Aorta (tissue), 5 donors: ENCODE data around the gene CDH24. TPM values are rescaled to one million over a fixed set of nuclear protein-coding genes. Genes with fewer than 3 reads are reported as not detected.
A peak's percentile ranks its signal among the peaks of the same experiment; 100 is the strongest.

Experiments
- ATAC-seq: fragments of 200-7000 bp; cut with Tn5 transposase; one replicate; pipeline ENCODE4 v1.9.1; 2022; ENCODE audit warnings: moderate library complexity; ENCODE audit not compliant: low FRiP score
- DNase-seq, 2 donors: peaks; one replicate each; pipeline ENCODE4 v3.0.0-alpha.2; 2020
- H3K27ac ChIP-seq, 2 donors: one replicate each; pipeline ENCODE4 v1.5.1; 2013; ENCODE audit warnings: low read length in 2 of 2, mild to moderate bottlenecking in 2 of 2, moderate library complexity in 2 of 2, control low read depth in 1 of 2, inconsistent platforms in 1 of 2, low read depth in 1 of 2
- H3K27me3 ChIP-seq, 2 donors: one replicate each; pipeline ENCODE4 v1.6.1; 2013; ENCODE audit warnings: control low read depth in 1 of 2, low read length in 1 of 2, mild to moderate bottlenecking in 1 of 2, moderate library complexity in 1 of 2; ENCODE audit not compliant: insufficient read depth in 2 of 2, control insufficient read depth in 1 of 2
- H3K36me3 ChIP-seq, 2 donors: one replicate each; pipeline ENCODE4 v1.6.1; 2013; ENCODE audit warnings: control low read depth in 1 of 2, low read length in 1 of 2, mild to moderate bottlenecking in 1 of 2; ENCODE audit not compliant: insufficient read depth in 2 of 2, control insufficient read depth in 1 of 2
- H3K4me1 ChIP-seq, 2 donors: one replicate each; pipeline ENCODE4 v1.6.1; 2013; ENCODE audit warnings: low read length in 2 of 2, control low read depth in 1 of 2, mild to moderate bottlenecking in 1 of 2, moderate library complexity in 1 of 2; ENCODE audit not compliant: insufficient read depth in 2 of 2, control insufficient read depth in 1 of 2
- H3K4me3 ChIP-seq, 2 donors: one replicate each; pipeline ENCODE4 v1.5.1; 2013; ENCODE audit warnings: low read length in 2 of 2, control low read depth in 1 of 2, mild to moderate bottlenecking in 1 of 2
- H3K9me3 ChIP-seq: one replicate; pipeline ENCODE4 v1.6.1; 2013; ENCODE audit warnings: mild to moderate bottlenecking, low read length; ENCODE audit not compliant: control insufficient read depth
- WGBS, 2 donors: extraction: QIAGEN DNeasy Blood & Tissue Kit; methylation state at CpG; one replicate each; pipeline ENCODE4 v1.1.7; 2013; 5-methylcytosine and 5-hydroxymethylcytosine counted together
- intact Hi-C, 2 donors: fragments of 100-400 bp; cut with DNase I; formaldehyde crosslinking; loops; one replicate each; pipeline versions ENCODE4 v1.14.2 to v1.15.0; 2022
- polyA plus RNA-seq, 2 donors: library from polyadenylated mRNA; stranded (reverse); fragments of 200-250 nt; gene quantifications; one replicate each; pipeline ENCODE4 v1.2.3, GENCODE V29; 2013
- total RNA-seq, 2 donors: library from RNA; stranded (reverse); fragmentation: NEBNext Ultra II Directional; extraction: Animal tissue kit (Norgen Biotek cat#: 25700); gene quantifications; one replicate each; pipeline ENCODE4 v1.2.1, GENCODE V29; 2021
- donor health status: healthy with polysubstance abuse.
- donor health status: Bipolar disorder and iron deficiency.
- donor health status: DM: no; HTN: no; CAD: no.
- donor health status: DM: no; HTN: no; CAD: no.
- donor health status: DM: yes; HTN: yes; CAD: no.

The CDH24 gene
- total and polyA plus RNA-seq, 4 donors = 3.4 to 11.4 (median 4.1) TPM; not detected in 1

DNA sequence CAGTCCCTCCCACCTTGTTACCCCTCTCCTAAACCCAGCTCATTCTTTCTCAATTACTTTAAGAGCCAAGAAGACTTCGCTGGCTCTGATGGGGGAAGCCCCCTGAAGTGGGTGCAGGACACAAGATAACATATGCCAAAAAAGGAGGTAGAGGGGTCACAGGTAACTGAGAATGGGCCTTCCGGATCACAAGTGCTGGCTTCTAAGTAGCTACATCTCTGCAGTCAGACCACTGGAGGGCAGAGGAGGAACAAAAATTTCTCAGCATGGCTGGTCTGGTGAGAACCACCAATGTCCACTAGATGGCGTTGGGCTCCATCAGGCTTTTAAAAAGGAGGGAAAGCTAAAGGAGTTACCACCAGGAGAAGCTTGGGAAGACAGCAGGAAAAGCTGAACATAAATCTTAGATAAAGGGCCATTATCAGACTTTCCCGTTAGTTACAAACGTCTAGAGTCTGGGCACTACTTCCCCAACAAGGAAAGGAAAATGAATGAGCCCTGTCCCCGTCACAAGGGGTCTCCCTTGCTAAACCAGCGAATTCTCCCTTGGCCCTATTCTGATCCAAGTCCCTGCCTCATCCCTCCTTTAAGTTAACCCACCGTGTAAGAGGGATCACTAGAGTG, 11.6 kb upstream of the CDH24 start:
- peak; percentile 88 for ATAC-seq
- peak; percentile 79 to 82 for DNase-seq
- no peak overlapping the region for H3K4me3 ChIP-seq
- H3K27me3 ChIP-seq = no peaks in the 10 kb centered on the region
- no peaks in the 10 kb centered on the region for H3K4me1 ChIP-seq
- WGBS, 2 donors = 21 to 27% methylated on average over 8 of the region's 8 CpGs
- intact Hi-C loops = loop anchor here in 1 of 2 donors (5.0 kb wide), 1 partner anchor 38 kb away; no protein-coding TSS in a partner anchor
- peaks cover 4 to 7% of the 10 kb centered on the region in 2 donors for H3K36me3 ChIP-seq
- no peaks in the 10 kb centered on the region for H3K9me3 ChIP-seq
- H3K27ac ChIP-seq = no peak overlapping the region

DNA sequence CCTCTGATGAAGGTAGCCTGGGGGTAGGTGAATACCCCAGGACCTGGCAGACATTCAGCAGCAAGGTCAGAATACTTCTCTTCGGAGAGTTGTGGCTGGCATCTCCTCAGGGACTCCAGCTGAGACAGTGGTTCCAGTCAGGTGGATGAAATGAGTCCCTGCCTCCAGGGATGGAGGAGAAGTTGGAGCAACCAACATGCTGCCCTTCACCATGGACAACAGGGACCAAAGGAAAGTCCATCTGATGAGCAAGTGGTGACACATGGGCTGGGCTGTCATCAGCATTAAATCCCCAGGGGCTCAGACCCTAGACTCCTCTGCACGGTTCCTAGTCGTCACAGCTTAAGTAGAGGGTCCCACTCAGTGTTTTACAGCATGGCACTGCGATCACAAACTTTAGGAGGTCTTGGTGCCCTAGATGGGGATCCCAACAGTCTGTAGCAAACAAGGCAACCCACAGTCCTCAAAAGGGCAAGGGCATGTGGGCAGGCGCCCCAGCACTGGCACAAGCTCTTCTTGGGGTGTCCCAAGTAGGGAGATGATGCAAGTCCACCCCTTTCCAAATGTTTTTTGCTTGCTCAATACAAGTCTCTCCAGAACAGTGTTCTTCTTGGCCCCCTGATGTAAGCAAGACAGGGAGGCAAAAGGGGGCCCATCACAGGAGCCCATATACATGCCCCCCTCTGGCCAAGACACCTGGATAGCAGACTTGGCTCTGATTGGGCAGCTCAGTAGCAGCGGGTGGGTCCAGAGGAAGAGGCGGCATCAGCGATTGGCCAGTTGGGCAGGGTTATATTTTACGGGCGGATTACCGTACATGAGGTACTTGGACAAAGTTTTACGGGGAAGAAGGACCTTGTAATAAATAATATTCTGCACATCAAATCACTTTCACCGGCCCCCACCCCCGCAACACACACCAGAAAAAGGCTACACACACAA, 10.8 kb upstream of the CDH24 start:
- H3K27ac ChIP-seq = no peak overlapping the region
- no peaks in the 10 kb centered on the region for H3K4me1 ChIP-seq
- peaks cover 4 to 10% of the 10 kb centered on the region in 2 donors for H3K36me3 ChIP-seq
- no peak overlapping the region for H3K4me3 ChIP-seq
- intact Hi-C loops = loop anchor here in 1 of 2 donors (5.0 kb wide), 1 partner anchor 39 kb away; no protein-coding TSS in a partner anchor
- H3K27me3 ChIP-seq = no peaks in the 10 kb centered on the region
- no peaks in the 10 kb centered on the region for H3K9me3 ChIP-seq
- DNase-seq = no peak
- WGBS, 2 donors = 66 to 70% methylated on average over 14 of the region's 14 CpGs
- no peak for ATAC-seq

DNA sequence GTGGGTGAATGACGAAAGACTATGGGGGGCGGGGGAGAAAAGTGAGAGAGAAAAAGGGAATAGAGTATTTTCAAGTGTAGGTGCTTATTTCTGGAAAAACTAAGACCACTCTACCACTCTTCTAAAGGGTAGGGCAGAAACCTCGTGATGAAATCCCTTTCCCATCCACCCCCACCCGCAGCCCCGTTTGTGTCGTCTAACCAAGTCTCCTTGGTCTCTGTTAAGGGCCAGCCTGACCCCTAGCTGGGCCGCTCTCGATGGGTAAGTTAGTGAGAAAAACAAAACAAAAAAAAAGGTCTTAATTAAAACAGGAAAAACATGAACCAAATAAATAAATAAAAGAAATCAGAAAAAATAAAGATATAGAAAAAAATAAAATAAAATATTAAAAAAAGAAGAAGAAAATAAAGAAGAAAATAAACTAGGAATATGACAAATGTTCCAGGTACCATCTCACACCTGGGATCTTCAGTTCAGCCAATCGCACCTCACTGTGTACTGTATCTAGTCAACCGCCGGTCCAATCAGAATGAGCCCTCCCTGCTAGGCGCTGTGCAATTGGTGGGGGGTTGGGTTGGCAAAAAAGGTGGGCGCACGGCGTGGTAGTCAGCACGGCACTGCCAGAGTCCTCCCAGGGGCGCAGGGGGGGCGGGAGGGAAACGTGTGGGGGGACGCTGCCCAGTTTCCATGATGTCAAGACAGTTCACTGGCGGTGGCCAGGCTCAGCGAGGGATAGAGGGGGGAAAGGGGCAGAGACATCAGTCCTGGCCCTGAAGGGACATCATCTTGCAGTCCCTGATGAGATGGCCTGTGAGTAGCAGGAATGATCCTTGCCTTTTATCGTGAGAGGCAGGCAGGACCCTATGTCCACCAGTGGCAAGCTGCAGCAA, 9.8 kb upstream of the CDH24 start:
- Histone ChIP-seq H3K27me3 (no peaks in the 10 kb centered on the region), H3K36me3 (peaks cover 6 to 13% of the 10 kb centered on the region in 2 donors), H3K4me3 (no peak overlapping the region), H3K9me3 (no peaks in the 10 kb centered on the region), H3K4me1 (peaks cover 0 to 3% of the 10 kb centered on the region in 2 donors), H3K27ac (no peak overlapping the region)
- DNase-seq = no peak
- WGBS, 2 donors = 82% methylated on average over 23 of the region's 23 CpGs
- ATAC-seq = no peak
- intact Hi-C loops = loop anchor here in 1 of 2 donors (5.0 kb wide), 1 partner anchor 40 kb away; no protein-coding TSS in a partner anchor

DNA sequence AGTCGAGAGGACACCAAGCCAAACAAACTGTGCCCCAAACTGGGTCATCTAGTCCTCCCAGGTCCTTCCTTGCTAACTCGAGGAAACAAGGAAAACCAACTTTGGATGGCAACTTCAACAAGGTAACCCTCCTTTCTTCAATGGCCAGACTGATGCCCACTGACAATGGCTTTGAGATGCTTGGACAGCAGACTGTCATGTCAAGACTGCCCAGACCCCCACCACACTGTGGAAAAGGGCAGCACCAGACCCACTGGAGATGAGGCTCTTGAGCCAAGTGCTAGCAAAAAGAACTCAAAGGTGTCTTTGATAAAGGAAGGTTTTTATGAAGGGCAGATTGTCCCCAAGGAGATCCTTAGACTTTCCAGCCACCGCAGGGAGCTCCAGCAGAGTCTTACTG, 9.0 kb upstream of the CDH24 start:
- intact Hi-C loops = loop anchor here in 1 of 2 donors (5.0 kb wide), 1 partner anchor 41 kb away; no protein-coding TSS in a partner anchor
- no peak for ATAC-seq
- no peak overlapping the region for H3K4me3 ChIP-seq
- peaks cover 0 to 3% of the 10 kb centered on the region in 2 donors for H3K4me1 ChIP-seq
- H3K36me3 ChIP-seq = peaks cover 6 to 13% of the 10 kb centered on the region in 2 donors
- WGBS, 2 donors = 80 to 89% methylated on average over 3 of the region's 3 CpGs
- no peaks in the 10 kb centered on the region for H3K9me3 ChIP-seq
- no peak for DNase-seq
- no peaks in the 10 kb centered on the region for H3K27me3 ChIP-seq
- H3K27ac ChIP-seq = no peak overlapping the region

DNA sequence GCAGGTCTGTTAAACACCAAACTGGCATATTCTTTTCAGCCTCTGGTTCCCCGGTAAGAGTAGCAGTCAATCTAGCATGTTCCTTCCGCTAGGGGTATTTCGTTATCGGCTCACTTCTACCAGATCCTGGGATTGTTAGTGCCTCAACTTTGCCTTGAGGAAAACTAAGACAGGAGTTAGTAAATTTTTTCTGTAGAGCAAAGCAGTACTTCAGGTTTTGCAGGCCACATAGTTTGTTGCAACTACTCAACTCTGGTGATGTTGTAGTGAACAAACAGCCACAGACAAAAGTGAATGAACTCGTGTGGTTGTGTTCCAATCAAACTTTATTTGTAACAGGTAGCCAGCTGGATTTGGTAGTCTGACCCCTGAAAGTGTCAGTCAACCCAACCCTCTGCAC, 6.3 kb upstream of the CDH24 start:
- Histone ChIP-seq H3K4me3 (no peak overlapping the region), H3K36me3 (peaks cover 6 to 15% of the 10 kb centered on the region in 2 donors), H3K27me3 (no peaks in the 10 kb centered on the region), H3K4me1 (peaks cover 0 to 3% of the 10 kb centered on the region in 2 donors), H3K27ac (no peak overlapping the region), H3K9me3 (no peaks in the 10 kb centered on the region)
- ATAC-seq (no peak), DNase-seq (no peak)
- whole genome bisulfite sequencing, 2 donors = 88 to 90% methylated on average over 5 of the region's 5 CpGs
- intact Hi-C loops = no loop called here

DNA sequence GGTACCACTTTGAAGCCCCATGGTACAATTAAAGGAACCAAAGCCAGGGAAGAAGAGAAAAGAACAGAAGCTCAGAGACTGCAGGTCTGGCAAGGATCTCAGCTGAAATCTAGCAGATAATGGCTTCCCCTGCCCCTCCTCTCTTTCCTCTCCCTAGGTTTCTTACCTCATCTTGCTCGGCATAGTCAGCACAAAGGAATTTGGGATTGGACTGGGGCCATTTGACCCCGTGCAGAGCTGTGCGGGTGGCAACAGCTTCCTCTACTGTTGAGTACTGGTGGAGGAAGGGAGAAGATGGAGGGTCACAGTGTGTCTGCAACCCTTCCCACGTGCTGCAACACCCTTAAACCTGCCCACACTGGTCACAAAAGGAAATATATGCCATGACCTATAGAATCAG, 4.7 kb upstream of the CDH24 start:
- DNase-seq = peak; percentile 80 to 86
- no peaks in the 10 kb centered on the region for H3K27me3 ChIP-seq
- no peak for ATAC-seq
- H3K36me3 ChIP-seq = peaks cover 3 to 10% of the 10 kb centered on the region in 2 donors
- H3K9me3 ChIP-seq = no peaks in the 10 kb centered on the region
- H3K4me3 ChIP-seq = no peak overlapping the region
- WGBS, 2 donors = 3 to 7% methylated on average over 4 of the region's 4 CpGs
- intact Hi-C loops = no loop called here
- H3K4me1 ChIP-seq = peaks cover 0 to 3% of the 10 kb centered on the region in 2 donors
- peak overlapping the region in 1 of 2 donors; percentile 25 for H3K27ac ChIP-seq

DNA sequence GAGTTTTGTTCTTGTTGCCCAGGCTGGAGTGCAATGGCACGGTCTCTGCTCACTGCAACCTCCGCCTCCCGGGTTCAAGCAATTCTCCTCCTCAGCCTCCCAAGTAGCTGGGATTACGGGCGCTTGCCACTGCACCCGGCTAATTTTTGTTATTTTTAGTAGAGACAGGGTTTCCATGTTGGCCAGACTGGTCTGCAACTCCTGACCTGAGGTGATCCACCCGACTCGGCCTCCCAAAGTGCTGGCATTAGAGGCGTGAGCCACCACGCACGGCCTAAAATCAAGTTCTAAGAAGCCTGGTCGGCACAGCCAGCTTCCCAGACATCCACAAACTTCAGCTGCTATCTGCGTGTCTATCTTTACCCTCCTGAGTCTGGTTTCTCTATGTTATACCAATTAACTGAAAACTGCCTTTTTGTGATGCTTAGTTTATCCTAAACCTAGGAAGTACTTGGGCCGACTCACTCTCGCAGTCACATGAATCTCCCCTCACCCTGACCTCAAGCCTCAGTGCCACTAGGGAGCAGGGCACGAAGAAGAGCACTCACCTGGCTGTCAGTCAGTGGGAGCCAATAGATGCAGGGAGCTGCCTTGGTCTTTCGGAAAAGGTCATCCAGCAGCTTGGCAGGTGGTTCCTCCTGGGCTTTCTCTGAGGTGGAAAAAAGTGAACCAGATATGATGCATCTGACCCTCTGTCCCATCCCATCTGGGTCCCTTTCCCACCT, 3.4 kb upstream of the CDH24 start:
- Histone ChIP-seq H3K27me3 (no peaks in the 10 kb centered on the region), H3K4me1 (peaks cover 0 to 3% of the 10 kb centered on the region in 2 donors), H3K36me3 (peaks cover 3 to 10% of the 10 kb centered on the region in 2 donors), H3K9me3 (no peaks in the 10 kb centered on the region), H3K4me3 (no peak overlapping the region), H3K27ac (no peak overlapping the region)
- DNase-seq = no peak
- intact Hi-C loops = no loop called here
- WGBS, 2 donors = 87 to 89% methylated on average over 17 of the region's 17 CpGs
- no peak for ATAC-seq
